H9 (cell line): ENCODE results near the gene CLDN10. TPM values are rescaled to one million over a fixed set of nuclear protein-coding genes. Genes with fewer than 3 reads are reported as not detected.

Experiments used
- DNase-seq: peaks from one replicate; pipeline ENCODE4 v3.0.0-alpha.2; 2017
- H2AFZ ChIP-seq: one replicate; pipeline ENCODE4 v1.6.1; 2013; ENCODE audit warnings: mild to moderate bottlenecking, low read length, control low read depth, moderate library complexity
- H2AK5ac ChIP-seq: 2 replicates; pipeline ENCODE4 v1.6.1; 2013; ENCODE audit warnings: low read length, control low read depth, mixed read lengths; ENCODE audit not compliant: insufficient read length
- H2BK120ac ChIP-seq: one replicate; pipeline ENCODE4 v1.6.1; 2013; ENCODE audit warnings: low read depth, mild to moderate bottlenecking, low read length, control low read depth, inconsistent platforms; ENCODE audit not compliant: poor library complexity, severe bottlenecking
- H2BK12ac ChIP-seq: 2 replicates; pipeline ENCODE4 v1.6.1; 2013; ENCODE audit warnings: low read length, control low read depth, mixed read lengths, low read depth; ENCODE audit not compliant: insufficient read length
- H2BK15ac ChIP-seq: 2 replicates; pipeline ENCODE4 v1.6.1; 2013; ENCODE audit warnings: low read depth, low read length, control low read depth
- H2BK20ac ChIP-seq: one replicate; pipeline ENCODE4 v1.6.1; 2013; ENCODE audit warnings: low read depth, mild to moderate bottlenecking, low read length, control low read depth, inconsistent platforms; ENCODE audit not compliant: poor library complexity, severe bottlenecking
- H2BK5ac ChIP-seq: 2 replicates; pipeline ENCODE4 v1.6.1; 2013; ENCODE audit warnings: low read length, control low read depth, mixed read lengths; ENCODE audit not compliant: insufficient read length
- H3K14ac ChIP-seq: 2 replicates; pipeline ENCODE4 v1.6.1; 2013; ENCODE audit warnings: low read length, control low read depth; ENCODE audit not compliant: insufficient read depth
- H3K18ac ChIP-seq: 2 replicates; pipeline ENCODE4 v1.6.1; 2013; ENCODE audit warnings: low read depth, mild to moderate bottlenecking, mixed read lengths, low read length, control low read depth; ENCODE audit not compliant: insufficient read length
- H3K23ac ChIP-seq: 2 replicates; pipeline ENCODE4 v1.6.1; 2013; ENCODE audit warnings: low read length, control low read depth, mixed read lengths, low read depth; ENCODE audit not compliant: insufficient read length
- H3K23me2 ChIP-seq: 2 replicates; pipeline ENCODE4 v1.6.1; 2013; ENCODE audit warnings: low read depth, mild to moderate bottlenecking, mixed read lengths, low read length, control low read depth; ENCODE audit not compliant: insufficient read length, poor library complexity, severe bottlenecking
- H3K27ac ChIP-seq: 2 replicates; pipeline ENCODE4 v1.5.1; 2013; ENCODE audit warnings: low read length, control low read depth, mixed read lengths, low read depth; ENCODE audit not compliant: insufficient read length
- H3K27me3 ChIP-seq: 2 replicates; pipeline ENCODE4 v1.6.1; 2013; ENCODE audit warnings: low read length, control low read depth, inconsistent platforms; ENCODE audit not compliant: insufficient read depth
- H3K4ac ChIP-seq: 2 replicates; pipeline ENCODE4 v1.6.1; 2013; ENCODE audit warnings: low read depth, mild to moderate bottlenecking, control low read depth, inconsistent platforms, low read length, moderate library complexity
- H3K4me1 ChIP-seq: 2 replicates; pipeline ENCODE4 v1.6.1; 2013; ENCODE audit warnings: low read length, control low read depth, inconsistent platforms; ENCODE audit not compliant: insufficient read depth
- H3K4me2 ChIP-seq: 2 replicates; pipeline ENCODE4 v1.6.1; 2013; ENCODE audit warnings: low read length, control low read depth, mixed read lengths; ENCODE audit not compliant: insufficient read length, insufficient read depth
- H3K56ac ChIP-seq: 2 replicates; pipeline ENCODE4 v1.6.1; 2013; ENCODE audit warnings: low read depth, mild to moderate bottlenecking, mixed read lengths, low read length, control low read depth; ENCODE audit not compliant: insufficient read length
- H3K79me1 ChIP-seq: 2 replicates; pipeline ENCODE4 v1.6.1; 2013; ENCODE audit warnings: low read depth, mild to moderate bottlenecking, moderate library complexity, low read length, control low read depth, inconsistent platforms; ENCODE audit not compliant: insufficient read depth, poor library complexity, severe bottlenecking
- H3K79me2 ChIP-seq: 2 replicates; pipeline ENCODE4 v1.6.1; 2013; ENCODE audit warnings: low read length, control low read depth, inconsistent platforms; ENCODE audit not compliant: insufficient read depth
- H3K9ac ChIP-seq: 2 replicates; pipeline ENCODE4 v1.6.1; 2013; ENCODE audit warnings: low read length, control low read depth, mixed read lengths; ENCODE audit not compliant: insufficient read length; ENCODE audit errors: extremely low read depth
- H3K9me3 ChIP-seq: one replicate; pipeline ENCODE4 v1.6.1; 2013; ENCODE audit warnings: low read depth, low read length, inconsistent platforms; ENCODE audit not compliant: control insufficient read depth
- H3T11ph ChIP-seq: one replicate; pipeline ENCODE4 v1.6.1; 2013; ENCODE audit warnings: mild to moderate bottlenecking, low read length, control low read depth, inconsistent platforms
- H4K20me1 ChIP-seq: one replicate; pipeline ENCODE4 v1.6.1; 2013; ENCODE audit not compliant: control insufficient read depth, insufficient read length, insufficient read depth
- H4K5ac ChIP-seq: 2 replicates; pipeline ENCODE4 v1.6.1; 2013; ENCODE audit warnings: low read depth, mild to moderate bottlenecking, mixed read lengths, low read length, control low read depth; ENCODE audit not compliant: insufficient read length
- H4K8ac ChIP-seq: replicated peaks from 2 replicates; pipeline ENCODE4 v1.6.1; 2013; ENCODE audit warnings: low read length, control low read depth, mixed read lengths, low read depth; ENCODE audit not compliant: insufficient read length
- H4K91ac ChIP-seq: 2 replicates; pipeline ENCODE4 v1.6.1; 2013; ENCODE audit warnings: low read depth, mild to moderate bottlenecking, moderate library complexity, mixed read lengths, low read length, control low read depth; ENCODE audit not compliant: insufficient read length
- H3K27ac Mint-ChIP-seq, 3 experiments: 2 replicates in 2 of 3; 3 replicates in 1 of 3; pipeline ENCODE4 v1.8.0; 2020 to 2021; ENCODE audit warnings: mixed read lengths in 3 of 3, mild to moderate bottlenecking in 1 of 3, moderate library complexity in 1 of 3
- H3K27me3 Mint-ChIP-seq: 2 replicates; pipeline ENCODE4 v1.8.0; 2021; ENCODE audit warnings: low read depth, mild to moderate bottlenecking, moderate library complexity, mixed read lengths
- H3K36me3 Mint-ChIP-seq, 3 experiments: 2 replicates in 2 of 3; 3 replicates in 1 of 3; pipeline ENCODE4 v1.8.0; 2020 to 2021; ENCODE audit warnings: low read depth in 3 of 3, mixed read lengths in 3 of 3; ENCODE audit not compliant: insufficient read depth in 1 of 3
- H3K4me1 Mint-ChIP-seq, 2 experiments: 2 replicates each; pipeline ENCODE4 v1.8.0; 2020; ENCODE audit warnings: mixed read lengths in 2 of 2
- H3K4me3 Mint-ChIP-seq, 2 experiments: 2 replicates in 1 of 2; 3 replicates in 1 of 2; pipeline ENCODE4 v1.8.0; 2020 to 2021; ENCODE audit warnings: mild to moderate bottlenecking in 2 of 2, mixed read lengths in 2 of 2, moderate library complexity in 1 of 2
- H3K9me3 Mint-ChIP-seq, 2 experiments: 2 replicates in 1 of 2; 3 replicates in 1 of 2; pipeline ENCODE4 v1.8.0; 2020; ENCODE audit warnings: mild to moderate bottlenecking in 2 of 2, mixed read lengths in 2 of 2, moderate library complexity in 1 of 2
- CTCF ChIP-seq: fragments of 200-600 bp; sonication (generic); conservative IDR thresholded peaks from 3 replicates; pipeline ENCODE4 v1.8.0; 2021; ENCODE audit warnings: antibody characterized with exemption, mild to moderate bottlenecking
- WGBS: extraction: QIAGEN DNeasy Blood & Tissue Kit; methylation state at CpG from one replicate; pipeline ENCODE4 v1.1.7; 2013; ENCODE audit warnings: missing lambda C conversion rate, low lambda C conversion rate, mixed read lengths; ENCODE audit not compliant: insufficient read length; ENCODE audit errors: extremely low coverage; 5-methylcytosine and 5-hydroxymethylcytosine counted together
- total RNA-seq: library from RNA; stranded (reverse); gene quantifications from 2 replicates; pipeline ENCODE4 v1.2.1, GENCODE V29; 2021

CLDN10 gene
- total RNA-seq, 1 experiment from 2014 or later = 20.7 TPM

GRCh38 chr13:95588721-95589120, 36.2 kb downstream of the CLDN10 start:
- Histone ChIP-seq H3K79me1 (no peaks in the 10 kb centered on the region), H2BK120ac (no peak overlapping the region), H3K56ac (no peak overlapping the region), H3K4me2 (no peak overlapping the region), H3T11ph (no peak overlapping the region), H4K20me1 (no peaks in the 10 kb centered on the region), H2BK20ac (no peak overlapping the region), H4K8ac (no peak overlapping the region), H4K5ac (no peak overlapping the region), H3K27me3 (no peaks in the 10 kb centered on the region; the same call in 1 of the 2 replicates), H2BK15ac (no peak overlapping the region), H3K18ac (no peak overlapping the region), H2AFZ (no peak overlapping the region), H2BK5ac (no peak overlapping the region), H4K91ac (no peak overlapping the region), H3K4ac (no peak overlapping the region), H2BK12ac (no peak overlapping the region), H3K23me2 (no peaks in the 10 kb centered on the region), H3K27ac (no peak overlapping the region), H3K79me2 (no peaks in the 10 kb centered on the region), H3K14ac (no peak overlapping the region), H3K9ac (no peak overlapping the region), H3K9me3 (no peaks in the 10 kb centered on the region), H3K4me1 (no peaks in the 10 kb centered on the region), H2AK5ac (no peak overlapping the region), H3K23ac (no peak overlapping the region)
- DNase-seq = no peak
- Mint-ChIP-seq H3K9me3 (no peaks in the 10 kb centered on the region), H3K36me3 (peaks cover 19 to 63% (median 41%) of the 10 kb centered on the region in 3 experiments; a peak in 6 of 7 replicates), H3K27me3 (no peaks in the 10 kb centered on the region), H3K27ac (no peak overlapping the region), H3K4me3 (no peak overlapping the region), H3K4me1 (no peaks in the 10 kb centered on the region)
- no peak for TF ChIP-seq CTCF
- WGBS = no CpG with 5 or more reads among the region's 2 CpGs
